PFSK-1 (cell line): ENCODE results near the gene EML1.

Experiments used
- FOXP2 ChIP-seq: optimal IDR thresholded peaks from 2 replicates; pipeline ENCODE3; 2011; ENCODE audit warnings: borderline replicate concordance, control low read depth, inconsistent platforms; ENCODE audit not compliant: insufficient read depth; ENCODE audit errors: extremely low read length, extremely low read depth
- POLR2AphosphoS5 ChIP-seq: IDR thresholded peaks from 2 replicates; pipeline ENCODE4 v1.6.1; 2012; ENCODE audit warnings: low read depth, mild to moderate bottlenecking, control low read depth, low read length, moderate library complexity
- REST ChIP-seq, 2 experiments: IDR thresholded peaks; 2 replicates each; pipeline versions ENCODE4 v1.6.1 to v1.8.0; 2011 to 2012; ENCODE audit warnings: low read depth in 2 of 2, low read length in 2 of 2, control low read depth in 1 of 2, inconsistent platforms in 1 of 2, mild to moderate bottlenecking in 1 of 2, moderate library complexity in 1 of 2; ENCODE audit not compliant: insufficient read depth in 1 of 2
- SIN3A ChIP-seq: IDR thresholded peaks from 2 replicates; pipeline ENCODE4 v1.6.1; 2012; ENCODE audit warnings: mild to moderate bottlenecking, low read length, moderate library complexity, borderline replicate concordance; ENCODE audit not compliant: insufficient read depth
- TAF1 ChIP-seq: IDR thresholded peaks from 2 replicates; pipeline ENCODE4 v1.6.1; 2012; ENCODE audit warnings: low read length, control low read depth, borderline replicate concordance; ENCODE audit not compliant: insufficient read depth

Gene EML1

GRCh38 chr14:99806836-99807235 lies 13.6 kb downstream of the EML1 start:
- no peak for TF ChIP-seq FOXP2
- no peak for TF ChIP-seq SIN3A
- no peak for TF ChIP-seq POLR2AphosphoS5
- no peak for TF ChIP-seq REST (IDR thresholded peaks at IDR 0.05; ENCODE audit: insufficient read depth in 1 of 2, low read depth in 2 of 2, low read length in 2 of 2)
- TF ChIP-seq TAF1 = no peak

DNA sequence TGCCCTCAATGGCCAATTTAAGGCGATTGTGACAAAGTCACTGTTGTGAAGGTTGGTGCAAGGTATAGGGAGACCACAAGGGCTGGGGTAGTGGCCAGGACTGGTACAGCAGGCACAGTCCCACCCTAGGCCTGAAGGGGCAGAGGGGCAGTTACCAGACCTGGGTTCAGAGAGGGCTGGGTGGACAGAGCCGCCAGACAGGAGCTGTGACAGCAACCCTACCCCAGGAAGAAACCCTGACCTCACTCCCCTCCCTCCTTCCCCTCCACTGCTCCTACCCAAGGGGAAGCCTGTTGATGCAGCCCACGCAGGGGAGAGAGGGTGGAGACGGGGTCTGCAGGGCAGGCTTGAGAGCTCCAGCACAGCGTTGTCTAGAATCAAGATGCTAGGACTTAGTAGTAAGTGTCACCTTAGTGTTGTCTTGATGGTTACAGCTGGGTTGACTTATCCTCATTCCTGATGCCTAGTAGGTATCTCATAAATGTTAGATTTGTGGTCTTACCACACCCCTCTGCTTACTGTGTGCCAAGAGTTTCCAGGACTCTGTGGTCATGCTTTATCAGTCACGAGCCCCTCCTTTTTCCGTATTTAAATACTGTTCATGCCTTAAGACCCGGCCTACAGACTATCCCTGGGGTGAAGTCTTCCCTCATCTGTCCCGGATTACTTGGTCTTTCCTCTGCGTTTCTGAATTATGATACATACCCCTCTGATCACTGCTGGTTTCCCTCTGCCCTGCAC lies 14.4 kb downstream of the EML1 start:
- TF ChIP-seq REST (IDR thresholded peaks at IDR 0.05; ENCODE audit: insufficient read depth in 1 of 2, low read depth in 2 of 2, low read length in 2 of 2) = no peak

GRCh38 chr14:99808154-99808505 lies 14.9 kb downstream of the EML1 start:
- TF ChIP-seq TAF1 = no peak
- TF ChIP-seq REST (IDR thresholded peaks at IDR 0.05; ENCODE audit: insufficient read depth in 1 of 2, low read depth in 2 of 2, low read length in 2 of 2) = no peak
- no peak for TF ChIP-seq SIN3A
- TF ChIP-seq POLR2AphosphoS5 = no peak
- TF ChIP-seq FOXP2 = no peak

DNA sequence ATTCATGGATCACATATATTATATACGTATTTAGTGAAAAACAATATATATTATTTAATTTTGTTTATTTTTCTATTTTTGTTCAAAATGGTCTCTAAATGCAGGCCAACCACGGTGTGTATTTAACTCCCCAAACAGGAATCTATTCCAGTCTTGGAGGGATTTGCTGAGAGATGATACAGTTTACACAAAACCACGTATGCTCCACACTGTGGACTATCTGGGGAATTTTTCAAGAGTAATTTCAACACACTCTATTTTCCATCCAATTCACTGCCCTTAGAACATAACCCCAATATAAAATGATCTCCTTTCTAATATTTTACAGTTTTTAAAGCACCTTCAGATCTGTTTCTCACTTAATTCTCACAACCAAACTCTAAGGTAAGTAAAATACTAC lies 15.3 kb downstream of the EML1 start:
- TF ChIP-seq REST (IDR thresholded peaks at IDR 0.05; ENCODE audit: insufficient read depth in 1 of 2, low read depth in 2 of 2, low read length in 2 of 2) (no peak), POLR2AphosphoS5 (no peak), FOXP2 (no peak), TAF1 (no peak)

GRCh38 chr14:99809360-99809759 lies 16.1 kb downstream of the EML1 start:
- no peak for TF ChIP-seq POLR2AphosphoS5
- TF ChIP-seq TAF1 = no peak
- TF ChIP-seq FOXP2 = no peak
- no peak for TF ChIP-seq REST (IDR thresholded peaks at IDR 0.05; ENCODE audit: insufficient read depth in 1 of 2, low read depth in 2 of 2, low read length in 2 of 2)
- no peak for TF ChIP-seq SIN3A
